Pancreas (tissue), 10 donors: Measurements from ENCODE around the gene CFAP210. TPM values are rescaled to one million over a fixed set of nuclear protein-coding genes. Genes with fewer than 3 reads are reported as not detected.

ENCODE experiments used
- ATAC-seq, 4 donors: fragments of 200-7000 bp; cut with Tn5 transposase; one replicate each; pipeline versions ENCODE4 v1.8.0 to v1.9.1; 2020; ENCODE audit warnings: mild to moderate bottlenecking in 4 of 4, moderate library complexity in 4 of 4
- DNase-seq, 6 donors: peaks; one replicate each; pipeline ENCODE4 v3.0.0-alpha.2; 2020
- FAIRE-seq: peaks from 2 replicates; lab custom pipeline; 2012; peaks lifted over from hg19 to GRCh38; lab: Jason Lieb, UNC
- H3K27ac ChIP-seq, 4 donors: fragments of 200-600 bp; sonication (generic); 1 replicate in 3 of 4; 2 replicates in 1 of 4; pipeline versions ENCODE4 v1.5.0 to v1.8.0; 2020
- H3K27me3 ChIP-seq, 4 donors: fragments of 200-600 bp; one replicate each; pipeline ENCODE4 v1.8.0; 2021
- H3K36me3 ChIP-seq, 3 donors: fragments of 200-600 bp; sonication (generic) in 1 of 3; one replicate each; pipeline versions ENCODE4 v1.5.0 to v1.8.0; 2020 to 2021
- H3K4me1 ChIP-seq, 3 donors: fragments of 200-600 bp; one replicate each; pipeline ENCODE4 v1.8.0; 2021
- H3K4me3 ChIP-seq, 4 donors: fragments of 200-600 bp; sonication (generic) in 2 of 4; one replicate each; pipeline versions ENCODE4 v1.5.0 to v1.8.0; 2020 to 2021
- H3K9me3 ChIP-seq, 4 donors: fragments of 200-600 bp; one replicate each; pipeline ENCODE4 v1.8.0; 2021
- CTCF ChIP-seq, 4 donors: fragments of 200-600 bp; sonication (generic) in 3 of 4; IDR thresholded peaks; one replicate each; pipeline versions ENCODE4 v1.5.0 to v1.8.0; 2021; ENCODE audit warnings: antibody characterized with exemption in 4 of 4
- WGBS, 2 donors: extraction: QIAGEN DNeasy Blood & Tissue Kit; methylation state at CpG; one replicate each; pipeline ENCODE4 v1.1.7; 2013; 5-methylcytosine and 5-hydroxymethylcytosine counted together
- intact Hi-C, 3 donors: fragments of 100-400 bp; cut with DNase I; formaldehyde crosslinking; loops; one replicate each; pipeline versions ENCODE4 v1.11.1 to v1.14.2; 2022
- polyA plus RNA-seq, 2 donors: library from polyadenylated mRNA; stranded (reverse); fragments of 200-250 nt; gene quantifications; one replicate each; pipeline ENCODE4 v1.2.3, GENCODE V29; 2013
- total RNA-seq, 6 donors: library from RNA; stranded (reverse); fragmentation: NEBNext Ultra II Directional in 4 of 6; extraction: Animal tissue kit (Norgen Biotek cat#: 25700) in 4 of 6; gene quantifications; one replicate each; pipeline versions ENCODE4 v1.2.1 to v1.2.4, GENCODE V29; 2021 to 2023
- donor health status: healthy with polysubstance abuse.
- donor health status: DM: no; HTN: no; CAD: no; lungs with moderate emphysema.
- donor health status: DM: no; HTN: no; CAD: no.
- donor health status: control.
- donor health status: control.
- donor health status: Bipolar disorder and iron deficiency.
- donor health status: DM: yes; HTN: yes; CAD: no.
- donor health status: DM: no; HTN: no; CAD: no.
- donor health status: DM: no; HTN: no; CAD: no.
- donor health status: DM: yes; HTN: yes; CAD: no.

Gene CFAP210
- total and polyA plus RNA-seq, 8 donors, result 0.09 to 0.73 (median 0.21) TPM; not detected in 2

DNA sequence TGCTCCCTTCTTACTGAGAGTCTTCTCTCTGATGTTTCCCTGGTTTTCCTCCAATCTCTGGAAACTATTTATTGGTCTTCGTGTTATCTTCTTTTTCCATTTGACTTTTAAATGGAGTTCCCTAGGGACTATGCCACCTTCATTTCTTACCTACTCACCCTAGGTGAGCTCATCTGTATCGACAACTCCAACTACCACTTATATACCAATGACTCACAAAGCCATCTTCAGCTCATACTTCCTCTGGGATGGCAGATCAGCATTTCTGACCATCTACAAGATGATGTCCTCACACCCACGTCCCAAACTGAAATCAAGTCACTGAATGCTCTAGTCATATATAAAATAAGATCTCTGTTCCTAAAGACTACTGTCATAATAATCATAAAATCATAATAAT is 40.6 kb downstream of the CFAP210 start:
- H3K9me3 ChIP-seq, result no peaks in the 10 kb centered on the region
- 58 to 66% methylated on average over 3 of the region's 3 CpGs for WGBS, 2 donors

DNA sequence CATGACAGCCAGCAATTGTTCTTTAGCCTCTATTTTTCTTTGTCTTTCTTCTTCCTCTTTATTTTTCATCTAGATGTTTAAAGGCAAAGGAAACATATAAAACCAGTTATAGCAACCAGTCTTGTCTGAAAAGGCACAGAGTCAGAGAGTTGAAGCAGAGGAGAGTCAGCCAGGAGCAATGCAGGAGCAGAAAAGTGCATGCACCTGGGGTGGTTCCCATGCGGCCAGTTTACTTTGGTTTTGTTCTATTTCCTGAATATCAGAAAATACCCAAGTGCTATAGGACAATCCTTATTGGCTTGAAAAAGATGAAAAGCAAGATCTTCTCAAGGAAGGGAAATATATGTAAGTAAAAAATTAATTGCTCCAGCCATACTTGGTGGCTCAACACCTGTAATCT is 44.9 kb downstream of the CFAP210 start:
- Histone ChIP-seq H3K36me3 (no peaks in the 10 kb centered on the region), H3K4me3 (no peak overlapping the region), H3K9me3 (no peaks in the 10 kb centered on the region), H3K27ac (peak overlapping the region in 2 of 4 donors; percentile 3 to 51), H3K27me3 (no peaks in the 10 kb centered on the region), H3K4me1 (no peaks in the 10 kb centered on the region)
- intact Hi-C loops, result no loop called here
- 35 to 48% methylated on average over 1 of the region's 1 CpG for WGBS, 2 donors
- DNase-seq (peak in 4 of 6 donors; percentile 48 to 77 (median 62)), ATAC-seq (peak; percentile 84 to 97 (median 93)), FAIRE-seq (no peak)
- TF ChIP-seq CTCF (IDR thresholded peaks at IDR 0.05), result no peak

More for the DNA sequence above, 40.6 kb downstream of the CFAP210 start:
- no peak for DNase-seq
- Histone ChIP-seq H3K27me3 (no peaks in the 10 kb centered on the region), H3K4me1 (no peaks in the 10 kb centered on the region), H3K4me3 (no peak overlapping the region), H3K27ac (no peak overlapping the region), H3K36me3 (no peaks in the 10 kb centered on the region)
- ATAC-seq, result no peak
- no peak for FAIRE-seq
- no peak for TF ChIP-seq CTCF (IDR thresholded peaks at IDR 0.05)
- intact Hi-C loops, result no loop called here

DNA sequence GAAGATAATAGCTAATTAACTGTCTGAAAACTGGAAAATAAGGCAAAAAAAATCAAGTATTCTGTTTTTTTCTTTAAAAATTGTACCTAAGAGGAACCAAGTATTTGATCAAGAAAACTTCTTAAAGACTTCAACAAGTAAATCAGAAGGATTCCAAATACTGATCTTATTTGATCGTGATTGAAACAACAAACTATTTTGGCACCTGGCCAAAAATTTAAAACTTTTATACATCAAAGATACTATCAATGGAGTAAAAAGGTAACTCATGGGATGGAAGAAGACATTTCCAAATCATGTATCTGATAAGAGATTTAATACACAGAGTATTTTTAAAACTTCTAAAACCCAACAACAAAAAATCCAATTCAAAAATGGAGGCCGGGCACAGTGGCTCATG is 46.7 kb downstream of the CFAP210 start:
- DNase-seq (no peak), FAIRE-seq (peak; percentile 70), ATAC-seq (no peak)
- Histone ChIP-seq H3K9me3 (no peaks in the 10 kb centered on the region), H3K4me3 (no peak overlapping the region), H3K27ac (no peak overlapping the region), H3K36me3 (no peaks in the 10 kb centered on the region), H3K27me3 (no peaks in the 10 kb centered on the region), H3K4me1 (no peaks in the 10 kb centered on the region)
- 76 to 80% methylated on average over 2 of the region's 2 CpGs for WGBS, 2 donors
- intact Hi-C loops, result no loop called here
- no peak for TF ChIP-seq CTCF (IDR thresholded peaks at IDR 0.05)

GRCh38 chr2:169644173-169644572 is 50.0 kb downstream of the CFAP210 start:
- ATAC-seq, result no peak
- no peak for DNase-seq
- FAIRE-seq, result no peak
- Histone ChIP-seq H3K27me3 (no peaks in the 10 kb centered on the region), H3K4me3 (no peak overlapping the region), H3K9me3 (no peaks in the 10 kb centered on the region), H3K27ac (no peak overlapping the region), H3K36me3 (no peaks in the 10 kb centered on the region), H3K4me1 (peaks cover 9 to 19% (median 16%) of the 10 kb centered on the region in 3 donors)
- 65 to 69% methylated on average over 3 of the region's 3 CpGs for WGBS, 2 donors
- no peak for TF ChIP-seq CTCF (IDR thresholded peaks at IDR 0.05)
- intact Hi-C loops, result no loop called here

GRCh38 chr2:169641464-169641863 is 52.7 kb downstream of the CFAP210 start:
- peaks cover 0 to 16% (median 0%) of the 10 kb centered on the region in 3 donors for H3K36me3 ChIP-seq
- H3K9me3 ChIP-seq, result no peaks in the 10 kb centered on the region
- ATAC-seq, result peak; percentile 54 to 89 (median 82)
- H3K4me1 ChIP-seq, result peaks cover 9 to 19% (median 16%) of the 10 kb centered on the region in 3 donors
- H3K4me3 ChIP-seq, result no peak overlapping the region
- no peak for TF ChIP-seq CTCF (IDR thresholded peaks at IDR 0.05)
- DNase-seq, result no peak
- peak overlapping the region in 2 of 4 donors; percentile 1 to 5 for H3K27ac ChIP-seq
- intact Hi-C loops, result no loop called here
- FAIRE-seq, result peak; percentile 73
- 36 to 42% methylated on average over 2 of the region's 2 CpGs for WGBS, 2 donors
- H3K27me3 ChIP-seq, result no peaks in the 10 kb centered on the region
